HG03460 (cell line): ENCODE measurements around the gene PHACTR4.
"Not testable (repeated sequence)": the region's sequence is repeated elsewhere in the genome, so short reads cannot be mapped to it uniquely, and the experiment has no call there.

Experiments
- ATAC-seq: cut with Tn5 transposase; IDR thresholded peaks from one replicate; pipeline ENCODE4 v1.9.1; 2021; ENCODE audit not compliant: unreplicated experiment

The PHACTR4 gene

DNA sequence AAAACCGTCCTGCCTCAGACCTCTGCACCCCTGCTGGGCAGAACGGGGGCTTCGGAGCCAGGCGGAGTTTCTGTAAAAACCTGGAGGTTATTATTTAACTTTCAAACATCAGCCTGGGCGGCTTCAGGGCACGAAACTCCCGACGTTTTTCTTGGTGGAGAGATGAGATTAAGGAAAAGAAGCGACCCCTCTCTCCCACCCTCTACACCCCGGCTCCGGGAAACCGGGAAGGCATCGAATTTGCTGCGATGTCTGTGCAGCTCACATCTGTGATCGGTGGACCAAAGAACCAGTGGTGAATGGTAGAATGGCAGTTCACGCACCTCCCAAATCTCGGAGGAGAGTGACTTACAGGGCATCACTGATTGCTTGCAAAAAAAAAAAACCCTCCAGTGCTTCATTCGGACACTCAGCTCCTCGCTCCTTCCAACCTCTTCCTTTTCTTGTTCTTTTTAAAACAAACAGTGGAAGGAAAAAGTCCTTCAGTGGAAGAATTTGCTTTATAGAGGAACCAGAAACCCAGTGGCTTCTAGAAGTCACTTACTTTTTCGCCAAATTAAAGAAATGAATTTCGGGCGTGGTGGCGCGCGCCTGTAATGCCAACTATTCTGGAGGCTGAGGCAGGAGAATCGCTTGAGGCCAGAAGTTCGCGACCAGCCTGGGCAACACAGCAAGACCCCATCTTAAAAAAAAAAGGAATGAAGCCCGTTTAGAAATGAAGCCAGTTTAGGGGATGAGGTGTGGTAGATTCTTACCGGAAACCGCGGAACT is 884 bp downstream of the PHACTR4 start:
- ATAC-seq, result no peak

- ATAC-seq, result no peak
Observed at GRCh38 chr1:28371010-28371377, 1.5 kb downstream of the PHACTR4 start.

GRCh38 chr1:28373450-28373849 is 3.9 kb downstream of the PHACTR4 start:
- not testable (repeated sequence) for ATAC-seq

GRCh38 chr1:28374297-28374696 is 4.8 kb downstream of the PHACTR4 start:
- no peak for ATAC-seq

DNA sequence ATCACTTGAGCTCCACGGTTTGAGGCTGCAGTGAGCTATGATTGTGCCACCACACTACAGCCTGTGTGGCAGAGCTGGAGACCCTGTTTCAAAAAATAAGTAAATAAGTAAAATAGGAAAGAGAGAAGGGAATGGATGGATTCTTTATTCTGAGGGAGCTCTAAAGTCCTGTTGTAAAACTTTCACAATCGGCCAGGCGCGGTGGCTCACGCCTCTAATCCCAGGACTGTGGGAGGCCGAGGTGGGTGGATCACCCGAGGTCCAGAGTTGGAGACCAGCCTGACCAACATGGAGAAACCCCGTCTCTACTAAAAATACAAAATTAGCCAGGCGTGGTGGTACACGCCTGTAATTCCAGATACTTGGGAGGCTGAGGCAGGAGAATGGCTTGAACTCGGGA is 6.1 kb downstream of the PHACTR4 start:
- not testable (repeated sequence) for ATAC-seq

DNA sequence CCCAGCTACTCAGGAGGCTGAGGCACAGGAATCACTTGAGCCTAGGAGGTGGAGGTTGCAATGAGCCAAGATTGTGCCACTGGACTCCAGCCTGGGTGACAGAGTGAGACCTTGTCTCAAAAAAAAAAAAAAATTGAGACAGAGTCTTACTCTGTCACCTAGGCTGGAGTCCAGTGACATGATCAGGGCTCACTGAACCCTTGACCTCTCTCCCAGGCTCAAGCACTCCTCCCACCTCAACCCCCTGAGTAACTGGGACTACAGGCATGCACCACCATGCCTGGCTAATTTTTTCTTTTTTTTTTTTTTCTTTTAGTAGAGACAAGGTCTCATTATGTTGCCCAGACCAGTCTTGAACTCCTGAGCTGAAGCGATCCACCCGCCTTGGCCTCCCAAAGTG is 6.7 kb downstream of the PHACTR4 start:
- ATAC-seq, result not testable (repeated sequence)

GRCh38 chr1:28378906-28379305 is 9.4 kb downstream of the PHACTR4 start:
- ATAC-seq, result no peak

DNA sequence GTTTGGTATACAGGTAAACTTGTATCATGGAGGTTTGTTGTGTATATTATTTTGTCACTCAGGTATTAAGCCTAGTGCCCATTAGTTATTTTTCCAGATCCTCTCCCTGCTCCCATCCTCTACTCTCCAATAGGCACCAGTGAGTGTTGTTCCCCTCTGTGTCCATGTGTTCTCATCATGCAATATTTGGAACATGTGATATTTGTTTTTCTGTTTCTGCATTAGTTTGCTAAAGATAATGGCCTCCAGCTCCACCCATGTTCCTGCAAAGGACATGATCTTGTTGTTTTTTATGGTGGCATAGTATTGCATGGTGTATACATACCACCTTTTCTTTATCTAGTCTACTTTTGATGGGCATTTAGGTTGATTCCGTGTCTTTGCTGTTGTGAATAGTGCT is 10.9 kb downstream of the PHACTR4 start:
- no peak for ATAC-seq

DNA sequence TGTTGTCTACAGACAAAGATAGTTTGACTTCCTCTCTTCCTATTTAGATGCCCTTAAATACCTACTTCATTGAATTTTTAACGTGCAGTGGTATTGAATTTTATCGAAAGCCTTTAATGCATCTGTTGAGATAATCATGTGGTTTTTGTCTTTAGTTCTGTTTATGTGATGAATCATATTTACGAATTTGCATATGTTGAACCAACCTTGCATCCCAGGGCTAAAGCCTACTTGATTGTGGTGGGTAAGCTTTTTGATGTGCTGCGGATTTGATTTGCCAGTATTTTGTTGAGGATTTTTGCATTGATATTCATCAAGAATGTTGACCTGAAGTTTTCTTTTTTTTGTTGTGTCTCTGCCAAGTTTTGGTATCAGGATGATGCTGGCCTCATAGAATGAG is 14.2 kb downstream of the PHACTR4 start:
- ATAC-seq, result not testable (repeated sequence)

GRCh38 chr1:28392027-28392652 is 22.6 kb downstream of the PHACTR4 start:
- ATAC-seq, result no peak

DNA sequence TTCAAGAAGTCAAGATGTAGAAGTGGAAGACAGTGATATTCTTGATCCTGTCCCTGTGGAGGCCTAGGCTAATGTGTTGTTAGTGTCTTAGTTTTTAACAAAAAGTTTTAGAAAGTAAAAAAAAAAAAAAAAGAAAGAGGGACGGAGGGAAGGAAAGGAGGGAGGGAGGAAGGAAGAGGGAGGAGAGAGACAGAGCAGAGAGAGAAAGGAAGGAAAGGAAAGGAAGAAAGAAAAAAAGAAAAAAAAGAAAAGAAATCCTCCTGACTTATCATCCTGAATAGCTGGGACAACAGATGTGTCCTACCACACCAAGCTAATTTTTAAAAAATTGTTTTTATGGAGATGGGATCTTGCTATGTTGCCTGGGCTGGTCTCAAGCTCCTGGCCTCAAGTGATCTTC is 24.6 kb downstream of the PHACTR4 start:
- no peak for ATAC-seq

GRCh38 chr1:28395181-28395580 is 25.6 kb downstream of the PHACTR4 start:
- ATAC-seq, result no peak

DNA sequence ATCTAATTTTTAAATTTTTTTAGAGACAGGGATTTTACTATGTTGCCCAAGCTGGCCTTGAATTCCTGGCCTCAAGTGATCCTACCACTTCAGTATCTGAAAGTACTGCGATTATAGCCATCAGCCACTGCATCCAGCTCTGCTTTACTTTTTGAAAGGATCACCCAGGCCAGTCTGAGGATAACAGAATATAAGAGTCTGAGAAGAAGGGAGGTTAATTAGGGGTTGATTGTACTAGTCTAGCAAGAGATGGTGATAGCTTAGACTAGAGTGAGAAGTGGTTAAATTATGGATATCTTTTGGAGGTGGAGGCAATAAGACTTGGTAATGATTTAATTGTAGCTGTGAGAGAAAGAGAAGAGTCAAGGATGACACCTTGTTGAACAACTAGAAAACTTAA is 32.2 kb downstream of the PHACTR4 start:
- no peak for ATAC-seq

DNA sequence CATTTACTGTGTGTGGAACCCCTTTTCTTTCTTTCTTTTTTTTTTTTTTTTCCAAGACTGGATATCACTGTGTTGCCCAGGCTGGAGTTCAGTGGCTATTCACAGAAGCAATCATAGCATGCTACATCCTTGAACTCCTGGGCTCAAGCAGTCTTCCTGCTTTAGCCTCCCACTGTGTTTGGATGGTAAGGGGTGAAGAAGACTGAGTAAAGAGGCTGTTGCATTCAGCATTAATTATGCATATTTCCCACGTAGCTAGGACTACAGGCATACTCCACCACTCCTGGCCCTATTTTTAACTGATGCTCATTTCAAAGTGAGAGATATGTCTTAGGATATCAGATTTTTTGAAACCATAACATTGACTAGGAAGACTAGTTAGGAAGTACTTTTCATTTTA is 39.5 kb downstream of the PHACTR4 start:
- ATAC-seq, result no peak

DNA sequence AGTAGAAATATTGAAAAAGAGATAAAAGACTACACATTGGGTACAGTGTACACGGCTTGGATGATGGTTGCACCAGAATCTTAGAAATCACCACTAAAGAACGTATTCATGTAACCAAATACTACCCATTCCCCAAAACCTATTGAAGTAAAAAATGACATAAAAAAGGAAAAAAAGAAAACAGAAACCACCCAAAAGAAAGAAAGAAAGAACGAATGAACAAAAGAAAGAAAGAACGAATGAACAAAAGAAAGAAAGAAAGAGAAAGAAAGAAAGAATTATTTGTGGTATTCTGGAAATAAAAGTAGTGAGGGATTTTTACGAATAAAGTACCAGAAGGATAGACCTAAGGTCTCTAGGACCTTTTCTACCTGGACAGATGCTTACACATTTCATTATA is 42.1 kb downstream of the PHACTR4 start:
- ATAC-seq, result no peak

GRCh38 chr1:28412731-28413130 is 43.2 kb downstream of the PHACTR4 start:
- no peak for ATAC-seq

DNA sequence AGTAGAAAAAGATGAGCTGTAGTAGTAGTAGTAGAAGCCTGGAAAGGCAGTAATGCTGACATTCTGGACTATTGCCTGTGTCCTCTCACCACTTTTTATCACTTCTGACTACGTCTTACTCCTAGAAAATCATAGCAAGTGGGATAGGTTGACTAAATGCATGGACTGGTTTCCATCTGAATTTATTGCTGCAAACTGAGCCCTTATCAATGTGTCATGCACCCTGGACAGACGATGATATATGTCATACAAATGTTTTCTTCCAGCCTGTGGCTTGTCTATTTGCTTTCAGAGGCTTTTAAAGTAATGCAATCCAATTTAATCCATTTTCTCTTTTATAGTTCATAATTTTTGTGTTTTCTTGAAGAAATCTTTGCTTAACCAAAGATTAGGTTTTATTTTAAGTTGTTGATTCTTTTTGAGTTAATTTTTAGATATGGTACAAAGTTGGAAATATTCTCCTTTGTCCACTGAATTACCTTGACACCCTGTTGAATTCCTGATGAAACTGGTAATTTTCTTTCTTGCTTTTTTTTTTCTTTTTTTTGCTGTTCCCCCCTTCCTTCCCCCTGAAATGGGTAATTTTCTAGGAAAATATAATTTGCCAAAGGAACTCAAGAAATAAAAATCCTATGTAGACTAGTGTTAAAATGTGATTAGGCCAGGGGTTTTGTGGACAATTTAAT is 47.1 kb downstream of the PHACTR4 start:
- ATAC-seq, result no peak

DNA sequence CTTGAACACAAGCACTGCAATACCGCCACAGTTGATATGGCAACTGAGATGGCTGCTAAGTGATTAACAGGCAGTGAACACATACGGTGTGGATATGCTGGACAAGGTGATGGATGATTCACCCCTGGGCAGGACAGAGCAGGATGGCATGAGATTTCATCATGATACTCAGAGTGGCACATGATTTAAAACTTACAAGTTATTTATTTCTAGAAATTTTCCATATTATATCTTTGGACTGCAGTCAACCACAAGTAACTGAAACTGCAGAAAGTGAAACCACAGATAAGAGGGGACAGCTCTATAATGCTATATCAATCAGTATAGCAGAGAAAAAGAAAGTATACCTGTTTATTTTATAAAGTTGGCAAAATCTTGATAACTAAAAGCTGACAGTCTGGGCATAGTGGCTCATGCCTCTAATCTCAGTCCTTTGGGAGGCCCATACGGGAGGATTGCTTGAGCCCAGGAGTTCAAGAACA is 47.9 kb downstream of the PHACTR4 start:
- ATAC-seq, result no peak

DNA sequence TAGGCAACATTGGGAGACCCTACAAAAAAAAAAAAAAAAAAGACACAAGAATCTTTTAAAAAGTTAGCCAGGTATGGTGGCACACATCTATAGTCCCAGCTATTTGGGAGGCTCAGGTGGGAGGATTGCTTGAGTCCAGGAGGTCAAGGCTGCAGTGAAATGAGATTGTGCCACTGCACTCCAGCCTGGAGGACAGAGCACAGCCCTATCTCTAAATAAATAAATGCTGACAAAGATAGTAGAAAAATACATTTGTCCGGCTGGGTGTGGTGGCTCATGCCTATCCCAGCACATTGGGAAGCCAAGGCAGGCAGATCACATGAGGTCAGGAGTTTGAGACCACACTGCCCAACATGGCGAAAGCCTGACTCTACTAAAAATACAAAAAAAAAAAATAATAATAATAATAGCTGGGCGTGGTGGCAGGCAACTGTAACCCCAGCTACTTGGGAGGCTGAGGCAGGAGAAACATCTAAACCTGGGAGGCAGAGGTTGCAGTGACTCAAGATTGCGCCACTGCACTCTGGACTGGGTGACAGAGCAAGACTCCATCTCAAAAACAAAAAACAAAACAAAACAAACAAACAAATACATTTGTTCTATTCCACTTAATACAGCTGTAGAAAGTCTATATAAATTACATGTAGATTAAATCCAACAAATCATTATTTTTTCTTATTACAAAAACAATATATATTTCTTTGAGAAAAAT is 48.5 kb downstream of the PHACTR4 start:
- no peak for ATAC-seq

DNA sequence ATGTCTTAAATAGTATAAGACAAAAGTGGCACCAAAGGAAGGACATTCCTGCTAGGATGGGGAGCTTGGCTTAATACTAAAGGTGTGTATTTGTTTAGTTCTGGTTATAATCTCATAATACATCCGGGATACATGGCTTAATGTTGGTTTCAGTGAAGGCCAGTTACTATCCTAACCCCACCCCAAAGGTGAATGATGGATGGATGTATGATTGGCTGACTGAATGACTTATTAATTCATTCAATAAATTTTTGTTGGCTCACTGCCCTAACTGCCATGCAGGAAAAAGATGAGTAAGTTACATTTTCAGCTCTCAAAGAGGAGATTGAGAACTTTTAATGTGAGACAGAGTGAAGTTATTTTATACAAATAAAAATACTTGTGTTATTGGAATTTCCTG is 52.2 kb downstream of the PHACTR4 start:
- ATAC-seq, result no peak

DNA sequence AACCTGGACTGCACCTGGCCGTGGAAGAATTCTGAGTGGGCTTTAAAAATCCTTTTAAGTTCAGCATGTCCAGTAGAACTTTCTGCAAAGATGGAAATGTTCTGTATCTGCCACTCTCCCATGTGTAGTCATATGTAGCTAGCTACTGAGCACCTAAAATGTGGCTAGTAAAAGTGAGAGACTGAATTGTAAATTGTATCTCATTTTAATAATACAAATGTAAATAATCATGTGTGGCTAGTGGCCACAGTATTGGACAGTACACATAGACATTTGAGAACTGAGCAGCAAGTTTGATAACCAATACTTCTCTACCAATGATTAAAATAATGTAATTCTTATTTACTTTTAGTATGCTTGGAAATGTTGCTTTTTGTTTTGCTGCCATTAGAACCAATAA is 57.3 kb downstream of the PHACTR4 start:
- ATAC-seq, result no peak
